ENCODE measurements around the gene CALHM3.
A peak's percentile ranks its signal among the peaks of the same experiment; 100 is the strongest.
"Not testable (repeated sequence)": the region's sequence is repeated elsewhere in the genome, so short reads cannot be mapped to it uniquely, and the experiment has no call there.

Gene CALHM3

GRCh38 chr10:103502849-103503660 lies 24.0 kb upstream of the CALHM3 start:
- no peak for DNase-seq (ENCODE audit: low spot score)

DNA sequence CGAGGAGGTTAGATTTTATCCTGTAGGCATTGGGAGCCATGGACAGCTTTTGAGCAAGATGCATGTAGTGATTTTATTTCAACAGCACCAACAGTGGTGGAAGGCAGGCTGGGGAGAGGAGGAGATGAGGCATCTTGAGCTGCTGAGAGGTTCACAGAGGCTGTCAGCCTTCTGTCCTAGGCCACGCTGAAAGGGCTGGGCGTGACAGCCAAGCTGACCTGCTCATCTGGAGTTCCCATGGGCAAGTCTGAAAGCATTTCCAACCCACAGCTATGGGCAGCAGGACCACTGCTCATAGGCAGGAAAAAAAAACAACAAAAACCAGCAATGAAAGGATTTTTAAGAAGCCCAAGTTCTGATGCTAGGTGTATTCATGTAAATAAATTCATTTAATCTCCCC lies 22.1 kb upstream of the CALHM3 start:
- no peak for DNase-seq (ENCODE audit: low spot score)

- DNase-seq (ENCODE audit: low spot score): no peak
Measured at GRCh38 chr10:103500481-103500880, 21.4 kb upstream of the CALHM3 start.

DNA sequence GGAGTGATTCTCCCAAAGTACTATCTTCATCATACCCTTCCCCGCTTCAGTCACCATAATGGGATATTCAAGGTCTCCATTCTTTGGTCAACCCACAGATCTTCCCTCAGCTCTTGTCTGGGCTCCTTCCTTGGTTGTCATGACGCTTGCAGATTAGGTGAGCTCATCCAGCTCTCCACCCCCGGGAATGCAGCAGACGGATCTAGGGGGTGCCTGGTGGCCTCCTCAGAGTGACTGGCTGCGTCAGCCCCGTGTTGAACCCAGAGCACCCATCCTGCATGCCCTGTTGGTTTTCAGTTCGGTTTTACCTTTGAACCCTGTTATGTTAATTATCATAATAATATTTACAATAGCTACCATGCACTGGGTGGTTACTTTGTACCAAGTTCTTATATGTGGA lies 20.8 kb upstream of the CALHM3 start:
- peak; percentile 41 for DNase-seq (ENCODE audit: low spot score)

DNA sequence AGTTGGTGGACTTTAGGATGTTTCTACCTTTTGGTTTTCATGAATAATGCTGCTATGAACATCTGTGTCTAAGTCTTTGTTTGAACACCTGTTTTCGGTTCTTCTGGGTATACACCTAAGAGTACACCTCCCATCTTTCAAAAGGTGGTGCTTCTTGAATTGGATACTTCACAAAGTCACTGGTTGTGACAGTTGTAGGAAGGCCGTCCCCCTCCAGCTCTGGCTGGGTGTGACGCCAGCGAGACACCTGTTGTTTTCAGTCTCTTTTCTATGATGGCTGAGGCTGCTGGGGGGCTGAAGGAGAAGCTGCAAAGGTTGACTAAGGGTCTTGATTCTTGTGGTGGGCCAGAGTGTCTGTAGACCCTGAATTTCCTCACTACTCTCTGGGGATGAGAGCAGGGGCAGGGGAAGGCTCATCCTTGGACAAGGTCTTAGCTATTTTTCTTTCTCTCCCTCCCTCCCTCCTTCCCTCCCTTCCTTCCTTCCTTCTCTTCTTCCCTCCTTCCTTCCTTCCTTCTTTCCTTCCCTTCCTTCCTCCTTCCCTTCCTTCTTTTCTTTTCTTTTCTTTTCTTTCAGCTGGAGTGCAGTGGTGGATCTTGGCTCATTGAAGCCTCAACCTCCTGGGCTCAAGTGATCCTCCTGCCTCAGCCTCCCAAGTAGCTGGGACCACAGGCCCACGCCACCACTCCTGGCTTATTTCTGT lies 20.0 kb upstream of the CALHM3 start:
- DNase-seq (ENCODE audit: low spot score): no peak

- no peak for DNase-seq (ENCODE audit: low spot score)
Measured at GRCh38 chr10:103497161-103497915, 18.3 kb upstream of the CALHM3 start.

GRCh38 chr10:103495321-103495720 lies 16.3 kb upstream of the CALHM3 start:
- no peak for DNase-seq (ENCODE audit: low spot score)

DNA sequence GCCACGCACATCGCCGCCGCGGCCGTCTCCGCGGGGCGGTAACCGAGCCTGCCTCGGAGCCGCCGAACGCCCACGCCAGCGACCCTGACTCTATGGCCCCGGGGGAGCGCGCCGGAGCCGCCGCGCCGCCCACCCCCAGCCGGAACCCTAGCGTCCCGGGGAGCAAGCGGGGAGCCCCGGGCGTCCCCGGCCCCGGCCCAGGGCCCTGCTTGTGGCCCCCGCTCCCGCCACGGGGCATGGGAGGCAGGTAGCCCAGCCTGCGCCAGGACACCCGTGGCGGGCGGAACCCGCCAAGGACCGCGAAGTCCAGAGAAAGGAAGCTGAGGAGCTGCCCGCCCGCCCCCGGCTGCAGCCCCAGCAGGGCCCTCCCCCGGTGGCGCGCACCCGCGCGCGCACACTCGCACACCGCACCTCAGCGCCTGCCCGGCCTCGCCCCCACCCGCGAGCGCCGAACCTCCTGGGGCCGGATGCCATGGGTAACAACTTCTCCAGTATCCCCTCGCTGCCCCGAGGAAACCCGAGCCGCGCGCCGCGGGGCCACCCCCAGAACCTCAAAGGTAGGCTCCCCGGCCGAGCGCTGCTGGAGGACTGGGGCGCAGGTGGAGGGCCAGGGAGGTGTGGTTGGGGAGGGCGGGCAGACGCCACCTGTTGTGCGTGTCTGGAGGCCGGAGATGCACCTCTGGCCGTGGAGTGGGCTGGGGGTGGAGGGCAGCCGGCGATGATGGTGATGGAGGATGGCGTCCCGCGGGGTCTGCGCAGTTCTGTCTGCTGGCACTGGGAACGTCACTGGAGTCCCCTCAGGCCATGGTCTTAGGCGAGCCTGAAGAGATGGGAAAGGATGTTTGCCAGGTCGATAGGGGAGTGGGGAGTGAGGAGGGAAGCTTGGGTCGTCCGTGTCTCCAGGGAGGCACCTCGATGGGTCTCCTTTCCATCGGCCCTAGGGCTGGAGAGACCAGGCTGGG lies 15.2 kb upstream of the CALHM3 start:
- DNase-seq (ENCODE audit: low spot score): no peak

- no peak for DNase-seq (ENCODE audit: low spot score)
Measured at GRCh38 chr10:103493362-103493915, 14.4 kb upstream of the CALHM3 start, which contains the start of gene NEURL1. Gene NEURL1 (plus strand): TSS chr10:103493705. CDS start chr10:103494388, 683 bp downstream.

- no peak for DNase-seq (ENCODE audit: low spot score)
Measured at GRCh38 chr10:103492655-103493261, 13.7 kb upstream of the CALHM3 start.

GRCh38 chr10:103491729-103492364 lies 12.8 kb upstream of the CALHM3 start:
- peak; percentile 92 for DNase-seq (ENCODE audit: low spot score)

DNA sequence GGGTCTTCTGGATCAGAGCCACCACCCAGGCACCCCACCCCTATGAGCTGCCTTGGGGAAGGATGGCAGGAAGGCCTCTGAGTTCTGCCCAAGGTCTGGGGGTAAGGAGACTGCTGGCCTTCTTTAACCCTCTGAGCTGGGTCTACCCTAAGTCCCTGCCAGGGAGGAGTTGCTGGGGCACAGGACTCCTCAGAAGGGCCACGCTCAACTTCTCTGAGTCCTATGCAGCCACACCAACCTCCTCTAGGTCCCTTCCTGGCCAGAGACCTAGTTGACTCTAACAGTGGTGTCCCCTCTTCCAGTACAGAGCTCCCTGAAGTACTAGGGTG lies 11.9 kb upstream of the CALHM3 start:
- no peak for DNase-seq (ENCODE audit: low spot score)

DNA sequence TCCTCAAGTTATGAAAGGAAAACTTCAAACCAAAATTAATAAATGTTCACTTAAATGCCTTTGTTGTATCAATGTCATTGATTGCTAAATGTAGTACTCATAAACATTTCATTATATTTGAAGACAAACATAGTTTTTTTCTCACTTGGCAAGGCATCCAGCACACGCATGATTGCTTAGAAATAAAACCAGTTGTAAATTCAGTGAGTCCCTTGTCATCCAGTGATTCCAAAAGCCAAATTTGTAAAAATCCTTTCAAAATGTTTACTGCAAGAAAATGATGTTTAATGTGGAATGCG lies 8.3 kb upstream of the CALHM3 start:
- no peak for DNase-seq (ENCODE audit: low spot score)

- DNase-seq (ENCODE audit: low spot score): not testable (repeated sequence)
Measured at GRCh38 chr10:103486635-103487409, 7.8 kb upstream of the CALHM3 start.

GRCh38 chr10:103481974-103482531 lies 3.0 kb upstream of the CALHM3 start:
- peak; percentile 61 for DNase-seq (ENCODE audit: low spot score)

DNA sequence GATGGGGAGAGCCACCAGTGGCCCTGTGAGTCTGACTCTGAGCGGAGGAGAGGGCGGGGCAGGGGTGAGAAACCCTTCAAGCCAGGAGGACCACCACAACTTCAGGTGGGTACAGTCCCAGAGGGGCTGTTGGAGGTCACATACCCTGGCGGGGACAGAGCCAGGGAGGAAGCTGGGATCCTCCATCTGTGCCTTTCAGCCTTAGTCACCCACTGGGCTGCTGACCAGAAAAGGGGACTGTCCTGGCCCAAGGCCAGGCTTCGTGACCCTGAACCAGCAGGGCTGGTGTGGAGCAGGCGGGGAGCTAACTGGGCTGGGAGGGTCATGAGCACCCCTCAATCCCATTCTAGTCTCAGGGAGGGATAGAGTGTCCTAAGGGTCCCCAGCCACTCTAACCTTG lies 1.5 kb upstream of the CALHM3 start:
- DNase-seq (ENCODE audit: low spot score): no peak

- no peak for DNase-seq (ENCODE audit: low spot score)
Measured at GRCh38 chr10:103478671-103479070, 369 bp downstream of the CALHM3 start.

DNA sequence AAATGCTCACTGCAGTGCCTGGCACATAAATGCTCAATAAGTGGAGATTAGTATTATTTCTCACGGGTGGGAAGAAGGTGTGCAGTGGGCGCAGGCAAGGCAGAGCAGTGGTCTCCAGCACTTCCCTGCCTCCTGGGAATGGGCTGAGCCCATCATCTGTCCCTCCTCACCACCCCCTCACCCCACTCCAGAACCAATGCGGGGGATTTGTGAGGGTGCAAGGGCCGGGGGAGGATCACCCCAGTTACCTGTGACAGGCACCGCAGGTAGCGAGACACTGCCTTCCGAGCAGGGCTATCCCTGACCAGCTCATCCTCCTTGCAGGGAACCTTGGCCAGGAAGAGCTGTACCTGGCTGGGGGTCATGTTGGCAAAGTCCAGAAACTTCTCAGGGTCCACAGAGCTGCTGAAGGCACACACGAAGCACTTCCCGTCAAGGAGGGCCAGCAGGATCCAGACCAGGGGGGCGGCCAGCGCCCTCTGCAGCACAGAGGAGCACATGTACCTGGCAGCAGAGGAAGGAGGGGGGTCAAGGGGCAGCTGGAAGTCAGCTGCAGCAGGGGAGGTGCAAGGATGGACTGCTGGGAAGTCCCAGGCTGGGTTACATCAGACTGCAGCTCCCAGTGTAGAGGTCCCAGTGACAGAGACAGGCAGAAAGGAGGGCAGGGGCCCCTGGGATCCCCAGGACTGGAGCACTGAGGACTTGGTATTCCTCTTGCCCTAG lies 2.8 kb downstream of the CALHM3 start:
- DNase-seq (ENCODE audit: low spot score): peak; percentile 34

- DNase-seq (ENCODE audit: low spot score): no peak
Measured at GRCh38 chr10:103475437-103475836, 3.6 kb downstream of the CALHM3 start.
